ENCODE results near the gene IFI44. TPM values are rescaled to one million over a fixed set of nuclear protein-coding genes. Genes with fewer than 3 reads are reported as not detected.

Gene IFI44
- total and polyA plus RNA-seq, 2 of the 13 experiments (the other 11 are each of a cell fraction or from before 2014, with no cell fraction given), result not detected

DNA sequence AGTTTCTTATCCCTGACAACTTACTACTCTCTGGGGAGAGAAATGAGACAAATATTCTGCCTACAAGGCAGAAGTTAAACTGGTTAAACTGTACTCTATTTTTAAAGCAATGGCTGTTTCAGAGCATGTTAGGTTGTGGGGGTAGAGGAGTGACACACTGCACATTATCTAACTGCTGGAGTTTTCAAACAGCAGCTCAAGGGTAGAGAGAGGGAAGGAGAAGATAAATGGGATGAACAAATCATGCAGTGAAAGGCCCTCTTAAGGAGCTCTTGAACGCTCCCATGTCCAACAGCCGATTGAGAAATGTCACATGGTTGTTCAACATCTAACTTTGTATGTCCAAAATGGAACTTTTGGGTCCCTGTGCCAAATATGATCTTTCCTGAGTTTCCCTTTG, 43.4 kb upstream of the IFI44 start:
- H3K36me3 ChIP-seq (replicated peaks in 1 of 2; ENCODE audit: control insufficient read depth in 1 of 2, insufficient read depth in 2 of 2, low read length in 2 of 2), result no peaks in the 10 kb centered on the region
- intact Hi-C loops (cut with micrococcal nuclease; ENCODE audit: unreplicated experiment) (no loop called here), in situ Hi-C loops (cut with HindIII; ENCODE audit: extremely low pct_ligation_motif_present, low pct_unique_long_range_greater_than_20kb) (loop anchor here (10.0 kb wide), 1 partner anchor 461 kb away; no protein-coding TSS in a partner anchor)
- H2AFZ ChIP-seq (ENCODE audit: low read length), result no peak overlapping the region
- no TSS peak for BruUV-seq (replicated peaks)
- no peaks in the 10 kb centered on the region for H3K9me3 ChIP-seq (ENCODE audit: low read length)
- H4K20me1 ChIP-seq (ENCODE audit: insufficient read depth, low read length), result no peaks in the 10 kb centered on the region
- FAIRE-seq (no peak), DNase-seq (ENCODE audit: low spot score) (no peak), ATAC-seq (no peak)
- H3K27ac ChIP-seq (ENCODE audit: extremely low read length, insufficient read depth, low read length), result no peak overlapping the region
- no peak overlapping the region for H3K4me2 ChIP-seq (ENCODE audit: low read depth, low read length)
- WGBS (ENCODE audit: low lambda C conversion rate), result 64% methylated on average over 2 of the region's 2 CpGs
- H3K27me3 ChIP-seq (ENCODE audit: control insufficient read depth in 1 of 2, insufficient read depth in 2 of 2, low read length in 2 of 2), result no peaks in the 10 kb centered on the region
- no peak overlapping the region for H3K9ac ChIP-seq (ENCODE audit: insufficient read depth, low read depth, low read length)
- no peak for TF ChIP-seq PITX1 (CRISPR knock-in tag; IDR thresholded peaks at IDR 0.05)
- no peak for TF ChIP-seq TBP (CRISPR knock-in tag; IDR thresholded peaks at IDR 0.05)
- TF ChIP-seq, protein P1, sequence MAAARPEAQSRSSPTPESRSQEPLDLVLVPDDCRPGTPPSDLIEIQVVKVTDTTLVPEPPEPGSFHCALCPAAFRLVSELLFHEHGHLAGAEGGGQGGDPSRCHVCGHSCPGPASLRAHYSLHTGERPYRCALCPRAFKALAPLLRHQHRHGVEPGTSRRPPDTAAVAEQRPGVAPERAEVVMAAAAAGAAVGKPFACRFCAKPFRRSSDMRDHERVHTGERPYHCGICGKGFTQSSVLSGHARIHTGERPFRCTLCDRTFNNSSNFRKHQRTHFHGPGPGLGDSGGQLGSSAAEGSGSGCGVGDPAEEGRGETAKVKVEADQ (CRISPR knock-in tag; IDR thresholded peaks at IDR 0.05; ENCODE audit: borderline replicate concordance), result no peak
- no peak for TF ChIP-seq RXRA (CRISPR knock-in tag; IDR thresholded peaks at IDR 0.05)
- TF ChIP-seq YY1 (IDR thresholded peaks at IDR 0.05; ENCODE audit: insufficient read depth, insufficient replicate concordance, low read depth, low read length), result no peak
- TF ChIP-seq AGO1 (IDR thresholded peaks at IDR 0.05; ENCODE audit: low read depth, low read length, poor library complexity, severe bottlenecking), result no peak
- TF ChIP-seq FLYWCH1 (CRISPR knock-in tag; IDR thresholded peaks at IDR 0.05), result no peak
- no peak for TF ChIP-seq CEBPG (CRISPR knock-in tag; IDR thresholded peaks at IDR 0.05)
- TF ChIP-seq, protein P2, sequence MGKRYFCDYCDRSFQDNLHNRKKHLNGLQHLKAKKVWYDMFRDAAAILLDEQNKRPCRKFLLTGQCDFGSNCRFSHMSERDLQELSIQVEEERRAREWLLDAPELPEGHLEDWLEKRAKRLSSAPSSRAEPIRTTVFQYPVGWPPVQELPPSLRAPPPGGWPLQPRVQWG (CRISPR knock-in tag; IDR thresholded peaks at IDR 0.05; ENCODE audit: borderline replicate concordance, low read depth), result no peak
- TF ChIP-seq ZNF780A (CRISPR knock-in tag; IDR thresholded peaks at IDR 0.05), result no peak
- TF ChIP-seq, protein P3, sequence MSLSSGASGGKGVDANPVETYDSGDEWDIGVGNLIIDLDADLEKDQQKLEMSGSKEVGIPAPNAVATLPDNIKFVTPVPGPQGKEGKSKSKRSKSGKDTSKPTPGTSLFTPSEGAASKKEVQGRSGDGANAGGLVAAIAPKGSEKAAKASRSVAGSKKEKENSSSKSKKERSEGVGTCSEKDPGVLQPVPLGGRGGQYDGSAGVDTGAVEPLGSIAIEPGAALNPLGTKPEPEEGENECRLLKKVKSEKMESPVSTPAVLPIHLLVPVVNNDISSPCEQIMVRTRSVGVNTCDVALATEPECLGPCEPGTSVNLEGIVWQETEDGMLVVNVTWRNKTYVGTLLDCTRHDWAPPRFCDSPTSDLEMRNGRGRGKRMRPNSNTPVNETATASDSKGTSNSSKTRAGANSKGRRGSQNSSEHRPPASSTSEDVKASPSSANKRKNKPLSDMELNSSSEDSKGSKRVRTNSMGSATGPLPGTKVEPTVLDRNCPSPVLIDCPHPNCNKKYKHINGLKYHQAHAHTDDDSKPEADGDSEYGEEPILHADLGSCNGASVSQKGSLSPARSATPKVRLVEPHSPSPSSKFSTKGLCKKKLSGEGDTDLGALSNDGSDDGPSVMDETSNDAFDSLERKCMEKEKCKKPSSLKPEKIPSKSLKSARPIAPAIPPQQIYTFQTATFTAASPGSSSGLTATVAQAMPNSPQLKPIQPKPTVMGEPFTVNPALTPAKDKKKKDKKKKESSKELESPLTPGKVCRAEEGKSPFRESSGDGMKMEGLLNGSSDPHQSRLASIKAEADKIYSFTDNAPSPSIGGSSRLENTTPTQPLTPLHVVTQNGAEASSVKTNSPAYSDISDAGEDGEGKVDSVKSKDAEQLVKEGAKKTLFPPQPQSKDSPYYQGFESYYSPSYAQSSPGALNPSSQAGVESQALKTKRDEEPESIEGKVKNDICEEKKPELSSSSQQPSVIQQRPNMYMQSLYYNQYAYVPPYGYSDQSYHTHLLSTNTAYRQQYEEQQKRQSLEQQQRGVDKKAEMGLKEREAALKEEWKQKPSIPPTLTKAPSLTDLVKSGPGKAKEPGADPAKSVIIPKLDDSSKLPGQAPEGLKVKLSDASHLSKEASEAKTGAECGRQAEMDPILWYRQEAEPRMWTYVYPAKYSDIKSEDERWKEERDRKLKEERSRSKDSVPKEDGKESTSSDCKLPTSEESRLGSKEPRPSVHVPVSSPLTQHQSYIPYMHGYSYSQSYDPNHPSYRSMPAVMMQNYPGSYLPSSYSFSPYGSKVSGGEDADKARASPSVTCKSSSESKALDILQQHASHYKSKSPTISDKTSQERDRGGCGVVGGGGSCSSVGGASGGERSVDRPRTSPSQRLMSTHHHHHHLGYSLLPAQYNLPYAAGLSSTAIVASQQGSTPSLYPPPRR (CRISPR knock-in tag; IDR thresholded peaks at IDR 0.05; ENCODE audit: borderline replicate concordance), result no peak
- TF ChIP-seq, protein P4, sequence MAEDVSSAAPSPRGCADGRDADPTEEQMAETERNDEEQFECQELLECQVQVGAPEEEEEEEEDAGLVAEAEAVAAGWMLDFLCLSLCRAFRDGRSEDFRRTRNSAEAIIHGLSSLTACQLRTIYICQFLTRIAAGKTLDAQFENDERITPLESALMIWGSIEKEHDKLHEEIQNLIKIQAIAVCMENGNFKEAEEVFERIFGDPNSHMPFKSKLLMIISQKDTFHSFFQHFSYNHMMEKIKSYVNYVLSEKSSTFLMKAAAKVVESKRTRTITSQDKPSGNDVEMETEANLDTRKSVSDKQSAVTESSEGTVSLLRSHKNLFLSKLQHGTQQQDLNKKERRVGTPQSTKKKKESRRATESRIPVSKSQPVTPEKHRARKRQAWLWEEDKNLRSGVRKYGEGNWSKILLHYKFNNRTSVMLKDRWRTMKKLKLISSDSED (CRISPR knock-in tag; IDR thresholded peaks at IDR 0.05), result no peak
- no peak for TF ChIP-seq KLF6 (CRISPR knock-in tag; IDR thresholded peaks at IDR 0.05)
- TF ChIP-seq CBX5 (CRISPR knock-in tag; IDR thresholded peaks at IDR 0.05; ENCODE audit: borderline replicate concordance), result no peak
- TF ChIP-seq HIVEP1 (CRISPR knock-in tag; IDR thresholded peaks at IDR 0.05), result no peak
- no peak for TF ChIP-seq SOX13 (IDR thresholded peaks at IDR 0.05)
- TF ChIP-seq SOX13 (CRISPR knock-in tag; conservative IDR thresholded peaks at IDR 0.05 in 1 of 2, IDR thresholded peaks at IDR 0.05 in 1 of 2), result no peak
- ChIA-PET CTCF (ENCODE audit: low intra/inter-chr PET ratio, low total read pairs) (interaction anchor here (1.6 kb wide), 1 partner anchor 461 kb away, joined by 5 read pairs; no protein-coding TSS in a partner anchor), POLR2A (no interaction called here)
- H3K4me1 ChIP-seq (ENCODE audit: insufficient read depth, low read length), result peaks cover 16% of the 10 kb centered on the region; the same call in 1 of the 2 replicates
- H3K79me2 ChIP-seq (ENCODE audit: insufficient read depth, low read length), result no peaks in the 10 kb centered on the region
- H3K4me3 ChIP-seq (replicated peaks in 1 of 3; ENCODE audit: insufficient read depth in 1 of 3, low read depth in 2 of 3, low read length in 3 of 3), result no peak overlapping the region

Measured in HepG2 (cell line).